Measurements from ENCODE around the gene MRTFA.
A peak's percentile ranks its signal among the peaks of the same experiment; 100 is the strongest.
"Not testable (repeated sequence)": the region's sequence is repeated elsewhere in the genome, so short reads cannot be mapped to it uniquely, and the experiment has no call there.

MRTFA gene

DNA sequence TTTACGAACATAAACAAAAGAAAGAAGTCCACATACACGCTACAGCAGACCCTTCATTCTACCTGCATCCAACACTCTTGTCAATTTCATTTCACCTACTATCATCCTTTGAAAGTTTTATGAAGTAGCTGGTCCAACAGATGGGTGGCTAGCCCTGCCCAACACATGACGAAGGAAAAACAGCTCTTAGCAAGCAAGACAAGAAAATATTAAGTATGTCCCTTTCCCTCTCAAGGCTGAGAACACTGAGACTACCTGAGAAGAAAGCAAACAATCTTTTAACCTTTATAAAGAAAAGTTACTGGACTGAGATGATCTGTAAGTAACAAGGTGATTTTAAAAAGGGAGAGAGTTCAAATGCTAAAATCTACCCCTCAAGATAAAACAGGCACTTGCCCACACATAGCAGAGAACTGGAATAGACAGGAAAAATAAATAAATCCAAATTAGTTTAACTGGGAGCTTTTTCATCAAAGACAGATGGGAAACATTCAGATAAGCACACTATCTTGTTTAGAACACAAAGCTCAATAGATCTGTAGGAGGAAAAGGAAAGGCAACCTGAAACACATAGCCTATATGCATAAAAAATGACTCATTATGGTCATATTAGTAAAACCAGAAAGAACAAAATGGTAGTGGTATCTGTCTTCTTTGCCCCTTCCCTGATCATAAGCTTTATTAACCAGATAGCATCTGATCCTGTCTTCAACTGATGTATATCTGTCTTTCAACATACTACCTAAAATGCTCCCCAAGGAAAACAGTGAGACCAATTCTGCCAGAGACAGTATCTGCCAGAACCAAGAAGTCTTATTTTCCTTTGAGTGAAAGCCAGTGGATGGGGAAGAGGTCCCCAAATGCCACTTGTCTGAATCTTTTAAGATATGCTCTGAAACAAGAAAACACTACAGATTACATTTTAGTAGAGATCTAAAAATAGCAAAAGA is 104.3 kb downstream of the MRTFA start:
- H3K36me3 ChIP-seq (ENCODE audit: control insufficient read depth, insufficient read depth, low read length): no peaks in the 10 kb centered on the region
- H2AFZ ChIP-seq: no peak overlapping the region
- TF ChIP-seq, protein P1, sequence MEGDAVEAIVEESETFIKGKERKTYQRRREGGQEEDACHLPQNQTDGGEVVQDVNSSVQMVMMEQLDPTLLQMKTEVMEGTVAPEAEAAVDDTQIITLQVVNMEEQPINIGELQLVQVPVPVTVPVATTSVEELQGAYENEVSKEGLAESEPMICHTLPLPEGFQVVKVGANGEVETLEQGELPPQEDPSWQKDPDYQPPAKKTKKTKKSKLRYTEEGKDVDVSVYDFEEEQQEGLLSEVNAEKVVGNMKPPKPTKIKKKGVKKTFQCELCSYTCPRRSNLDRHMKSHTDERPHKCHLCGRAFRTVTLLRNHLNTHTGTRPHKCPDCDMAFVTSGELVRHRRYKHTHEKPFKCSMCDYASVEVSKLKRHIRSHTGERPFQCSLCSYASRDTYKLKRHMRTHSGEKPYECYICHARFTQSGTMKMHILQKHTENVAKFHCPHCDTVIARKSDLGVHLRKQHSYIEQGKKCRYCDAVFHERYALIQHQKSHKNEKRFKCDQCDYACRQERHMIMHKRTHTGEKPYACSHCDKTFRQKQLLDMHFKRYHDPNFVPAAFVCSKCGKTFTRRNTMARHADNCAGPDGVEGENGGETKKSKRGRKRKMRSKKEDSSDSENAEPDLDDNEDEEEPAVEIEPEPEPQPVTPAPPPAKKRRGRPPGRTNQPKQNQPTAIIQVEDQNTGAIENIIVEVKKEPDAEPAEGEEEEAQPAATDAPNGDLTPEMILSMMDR (IDR thresholded peaks at IDR 0.05): no peak
- H3K79me2 ChIP-seq: no peaks in the 10 kb centered on the region
- H3K27ac ChIP-seq: peak overlapping the region; percentile 11
- no peak overlapping the region for H3K4me3 ChIP-seq (ENCODE audit: low read depth, low read length)
- no peaks in the 10 kb centered on the region for H3K27me3 ChIP-seq (ENCODE audit: control insufficient read depth, insufficient read depth, low read length)
- H3K9me3 ChIP-seq (ENCODE audit: control insufficient read depth, low read length): no peaks in the 10 kb centered on the region
- H3K4me2 ChIP-seq (ENCODE audit: low read length): peak overlapping the region; percentile 9
- H3K4me1 ChIP-seq: peaks cover 11% of the 10 kb centered on the region
- H3K9ac ChIP-seq: no peak overlapping the region

DNA sequence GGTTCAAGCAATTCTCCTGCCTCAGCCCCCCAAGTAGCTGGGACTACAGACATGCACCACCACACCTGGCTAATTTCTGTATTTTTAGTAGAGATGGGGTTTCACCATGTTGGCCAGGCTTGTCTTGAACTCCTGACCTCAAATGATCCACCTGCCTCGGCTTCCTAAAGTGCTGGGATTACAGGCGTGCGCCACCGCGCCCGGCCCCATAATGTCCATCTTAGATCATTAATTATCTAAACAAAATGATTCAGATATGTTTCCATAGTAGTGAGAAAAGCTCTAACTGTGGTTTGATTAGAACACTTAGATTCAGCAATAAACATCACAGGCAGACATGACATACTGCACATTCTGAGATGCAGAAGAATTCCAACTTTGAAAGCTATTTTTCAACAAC is 106.1 kb downstream of the MRTFA start:
- not testable (repeated sequence) for H3K9me3 ChIP-seq (ENCODE audit: control insufficient read depth, low read length); H3K79me2 ChIP-seq; H3K27ac ChIP-seq; H3K9ac ChIP-seq; H2AFZ ChIP-seq; H3K27me3 ChIP-seq (ENCODE audit: control insufficient read depth, insufficient read depth, low read length); H3K36me3 ChIP-seq (ENCODE audit: control insufficient read depth, insufficient read depth, low read length); H3K4me2 ChIP-seq (ENCODE audit: low read length); H3K4me3 ChIP-seq (ENCODE audit: low read depth, low read length)
- H3K4me1 ChIP-seq: peaks cover 11% of the 10 kb centered on the region

DNA sequence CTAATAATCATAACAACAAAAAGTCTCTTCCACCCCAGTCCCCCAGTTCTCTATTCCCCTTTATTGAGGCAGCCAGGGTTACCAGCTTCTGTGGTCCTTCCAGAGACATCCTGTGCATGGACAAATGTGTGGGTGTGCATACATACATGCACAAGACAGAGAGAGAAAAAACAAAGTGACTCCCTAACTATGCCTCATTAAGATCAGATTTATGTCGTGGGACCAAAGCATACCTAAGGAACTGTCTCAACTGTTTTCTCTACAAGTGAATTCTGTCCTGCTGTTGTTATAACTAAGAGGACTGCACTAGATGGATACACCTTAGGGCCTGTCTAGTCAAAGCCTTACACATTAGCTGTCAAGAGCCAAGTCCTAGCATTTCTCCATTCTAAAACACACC is 106.7 kb downstream of the MRTFA start:
- no peaks in the 10 kb centered on the region for H3K36me3 ChIP-seq (ENCODE audit: control insufficient read depth, insufficient read depth, low read length)
- H3K4me2 ChIP-seq (ENCODE audit: low read length): no peak overlapping the region
- no peak overlapping the region for H3K4me3 ChIP-seq (ENCODE audit: low read depth, low read length)
- H3K9ac ChIP-seq: no peak overlapping the region
- no peaks in the 10 kb centered on the region for H3K9me3 ChIP-seq (ENCODE audit: control insufficient read depth, low read length)
- H3K27me3 ChIP-seq (ENCODE audit: control insufficient read depth, insufficient read depth, low read length): no peaks in the 10 kb centered on the region
- H3K4me1 ChIP-seq: peaks cover 10% of the 10 kb centered on the region
- no peak overlapping the region for H2AFZ ChIP-seq
- no peak overlapping the region for H3K27ac ChIP-seq
- H3K79me2 ChIP-seq: no peaks in the 10 kb centered on the region
- TF ChIP-seq, protein P1 (IDR thresholded peaks at IDR 0.05): no peak

DNA sequence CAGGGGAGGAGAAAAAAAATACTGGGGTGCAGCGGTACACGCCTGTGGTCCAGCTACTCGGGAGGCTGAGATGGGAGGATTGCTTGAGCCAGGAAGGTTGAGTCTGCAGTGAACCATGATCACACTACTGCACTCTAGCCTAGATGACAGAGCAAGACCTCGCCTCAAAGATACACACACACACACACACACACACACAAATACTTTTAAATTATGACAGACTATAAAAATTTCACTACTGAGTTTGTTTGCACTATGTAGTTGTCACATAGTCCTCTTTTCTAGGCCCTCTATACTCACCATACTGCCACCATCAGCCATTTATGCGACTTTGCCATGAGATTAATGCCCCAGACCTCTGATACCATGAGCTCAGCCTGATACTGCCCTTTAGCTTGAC is 109.6 kb downstream of the MRTFA start:
- Histone ChIP-seq H3K4me3 (ENCODE audit: low read depth, low read length) (no peak overlapping the region), H3K9me3 (ENCODE audit: control insufficient read depth, low read length) (no peaks in the 10 kb centered on the region), H3K36me3 (ENCODE audit: control insufficient read depth, insufficient read depth, low read length) (no peaks in the 10 kb centered on the region), H2AFZ (no peak overlapping the region), H3K4me2 (ENCODE audit: low read length) (no peak overlapping the region), H3K4me1 (no peaks in the 10 kb centered on the region), H3K27me3 (ENCODE audit: control insufficient read depth, insufficient read depth, low read length) (no peaks in the 10 kb centered on the region), H3K9ac (no peak overlapping the region), H3K27ac (no peak overlapping the region), H3K79me2 (no peaks in the 10 kb centered on the region)
- TF ChIP-seq, protein P1 (IDR thresholded peaks at IDR 0.05): no peak

DNA sequence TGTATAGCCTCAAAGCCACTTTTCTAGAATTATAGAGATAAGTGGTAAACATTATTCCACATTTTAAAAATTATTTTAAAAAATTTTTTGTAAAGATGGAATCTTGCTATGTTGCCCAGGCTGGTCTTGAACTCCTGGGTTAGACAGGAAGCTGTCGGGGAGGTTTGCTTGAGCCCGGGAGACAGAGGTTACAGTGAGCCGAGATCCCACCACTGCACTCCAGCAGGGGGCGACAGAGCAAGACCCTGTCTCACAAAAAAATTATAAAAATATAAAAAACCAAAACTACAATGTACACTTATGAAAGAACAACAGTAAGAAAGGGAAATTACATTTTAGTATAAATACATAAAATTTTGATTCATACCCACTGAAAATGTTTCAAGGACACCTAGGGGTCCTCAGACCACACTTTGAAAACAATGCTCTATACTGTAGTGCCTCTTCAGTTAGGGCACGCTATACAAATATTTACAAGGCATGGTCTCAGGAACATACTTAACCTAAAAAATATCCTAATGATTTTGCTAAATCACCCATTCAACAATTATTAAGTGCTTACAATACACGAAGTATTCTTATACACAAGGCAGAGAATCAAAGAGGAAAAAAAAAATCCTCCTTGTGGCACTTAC is 111.2 kb downstream of the MRTFA start:
- TF ChIP-seq, protein P1 (IDR thresholded peaks at IDR 0.05): peak; percentile 51
- Histone ChIP-seq H3K9ac (no peak overlapping the region), H3K4me3 (ENCODE audit: low read depth, low read length) (no peak overlapping the region), H3K27ac (no peak overlapping the region), H3K9me3 (ENCODE audit: control insufficient read depth, low read length) (no peaks in the 10 kb centered on the region), H3K79me2 (no peaks in the 10 kb centered on the region), H3K36me3 (ENCODE audit: control insufficient read depth, insufficient read depth, low read length) (no peaks in the 10 kb centered on the region), H3K4me2 (ENCODE audit: low read length) (no peak overlapping the region), H3K4me1 (no peaks in the 10 kb centered on the region), H2AFZ (no peak overlapping the region), H3K27me3 (ENCODE audit: control insufficient read depth, insufficient read depth, low read length) (no peaks in the 10 kb centered on the region)

All from parathyroid adenoma (tissue), 2 donors.